Coronary artery (tissue), 2 donors: ENCODE results near the gene UPB1.
"Not testable (repeated sequence)": the region's sequence is repeated elsewhere in the genome, so short reads cannot be mapped to it uniquely, and the experiment has no call there.

Experiments used
- DNase-seq: peaks from one replicate; pipeline ENCODE4 v3.0.0-alpha.2; 2017; ENCODE audit warnings: low spot score
- H3K27ac ChIP-seq, 2 donors: fragments of 200-600 bp; sonication (generic); one replicate each; pipeline ENCODE4 v1.5.1; 2016 to 2019
- H3K4me3 ChIP-seq: fragments of 200-600 bp; sonication (generic); 2 replicates; pipeline ENCODE4 v1.5.1; 2016; ENCODE audit warnings: mild to moderate bottlenecking, moderate library complexity
- TF ChIP-seq, protein P1 (sequence below): fragments of 200-600 bp; sonication (generic); IDR thresholded peaks from one replicate; pipeline ENCODE4 v1.5.1; 2019; ENCODE audit warnings: antibody characterized with exemption

Gene UPB1

DNA sequence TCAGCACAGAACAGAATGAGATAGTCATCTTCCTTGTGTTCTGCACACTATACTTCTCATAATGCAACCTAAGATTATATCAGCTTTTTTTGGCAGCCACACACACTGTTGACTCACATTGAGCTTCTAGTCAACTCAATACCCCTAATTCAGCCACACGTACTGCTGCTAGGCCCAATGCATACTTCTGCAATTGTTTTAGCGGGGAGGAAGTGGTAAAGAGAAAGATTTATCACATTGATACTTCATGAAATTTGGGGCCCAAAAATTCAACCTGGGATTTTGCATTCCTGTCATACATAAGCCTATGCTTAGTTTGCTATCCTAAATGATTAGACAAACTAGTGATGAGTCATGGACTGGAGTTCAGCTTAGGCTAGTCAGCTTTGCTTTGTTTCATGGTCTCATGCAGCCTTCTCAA lies 8.6 kb upstream of the UPB1 start:
- TF ChIP-seq, protein P1, sequence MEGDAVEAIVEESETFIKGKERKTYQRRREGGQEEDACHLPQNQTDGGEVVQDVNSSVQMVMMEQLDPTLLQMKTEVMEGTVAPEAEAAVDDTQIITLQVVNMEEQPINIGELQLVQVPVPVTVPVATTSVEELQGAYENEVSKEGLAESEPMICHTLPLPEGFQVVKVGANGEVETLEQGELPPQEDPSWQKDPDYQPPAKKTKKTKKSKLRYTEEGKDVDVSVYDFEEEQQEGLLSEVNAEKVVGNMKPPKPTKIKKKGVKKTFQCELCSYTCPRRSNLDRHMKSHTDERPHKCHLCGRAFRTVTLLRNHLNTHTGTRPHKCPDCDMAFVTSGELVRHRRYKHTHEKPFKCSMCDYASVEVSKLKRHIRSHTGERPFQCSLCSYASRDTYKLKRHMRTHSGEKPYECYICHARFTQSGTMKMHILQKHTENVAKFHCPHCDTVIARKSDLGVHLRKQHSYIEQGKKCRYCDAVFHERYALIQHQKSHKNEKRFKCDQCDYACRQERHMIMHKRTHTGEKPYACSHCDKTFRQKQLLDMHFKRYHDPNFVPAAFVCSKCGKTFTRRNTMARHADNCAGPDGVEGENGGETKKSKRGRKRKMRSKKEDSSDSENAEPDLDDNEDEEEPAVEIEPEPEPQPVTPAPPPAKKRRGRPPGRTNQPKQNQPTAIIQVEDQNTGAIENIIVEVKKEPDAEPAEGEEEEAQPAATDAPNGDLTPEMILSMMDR, result no peak
- no peak overlapping the region for H3K4me3 ChIP-seq
- no peak for DNase-seq
- H3K27ac ChIP-seq, result no peak overlapping the region

- Histone ChIP-seq H3K27ac (no peak overlapping the region), H3K4me3 (no peak overlapping the region)
- TF ChIP-seq, protein P1, result no peak
- no peak for DNase-seq
Observed at GRCh38 chr22:24489011-24489410, 6.1 kb upstream of the UPB1 start.

GRCh38 chr22:24489434-24489833 lies 5.7 kb upstream of the UPB1 start:
- not testable (repeated sequence) for H3K4me3 ChIP-seq, DNase-seq, H3K27ac ChIP-seq

DNA sequence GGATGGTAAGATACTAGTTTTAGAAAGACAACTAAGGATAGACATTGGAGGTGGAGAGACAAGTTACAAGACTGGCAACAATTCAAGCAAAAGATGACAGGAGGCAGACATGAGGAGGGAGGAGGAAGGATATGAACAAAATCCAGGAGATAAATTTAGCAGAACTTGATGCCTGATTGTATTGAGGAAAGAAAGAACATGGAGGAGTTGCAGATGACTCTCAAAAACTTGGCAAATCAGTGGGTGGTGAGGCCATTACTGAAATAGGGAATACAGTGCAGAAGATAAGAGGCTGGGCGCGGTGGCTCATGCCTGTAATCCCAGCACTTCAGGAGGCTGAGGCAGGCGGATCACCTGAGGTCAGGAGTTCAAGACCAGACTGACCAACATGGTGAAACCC lies 2.7 kb upstream of the UPB1 start:
- TF ChIP-seq, protein P1, result no peak
- H3K4me3 ChIP-seq, result no peak overlapping the region
- DNase-seq, result no peak
- H3K27ac ChIP-seq, result no peak overlapping the region

- Histone ChIP-seq H3K27ac (no peak overlapping the region), H3K4me3 (peak overlapping the region; percentile 63)
- TF ChIP-seq, protein P1, result no peak
- DNase-seq, result no peak
Observed at GRCh38 chr22:24494167-24494527, 985 bp upstream of the UPB1 start.

- H3K4me3 ChIP-seq, result no peak overlapping the region
- no peak for DNase-seq
- H3K27ac ChIP-seq, result no peak overlapping the region
- TF ChIP-seq, protein P1, result no peak
Observed at GRCh38 chr22:24495365-24495675, 188 bp downstream of the UPB1 start.

- H3K4me3 ChIP-seq, result no peak overlapping the region
- DNase-seq, result no peak
- H3K27ac ChIP-seq, result no peak overlapping the region
- TF ChIP-seq, protein P1, result no peak
Observed at GRCh38 chr22:24496234-24496633, 1.1 kb downstream of the UPB1 start.

GRCh38 chr22:24496661-24497060 lies 1.5 kb downstream of the UPB1 start:
- TF ChIP-seq, protein P1, result no peak
- DNase-seq, result no peak
- H3K4me3 ChIP-seq, result no peak overlapping the region
- no peak overlapping the region for H3K27ac ChIP-seq
